ENCODE results near the gene ADARB2. TPM values are rescaled to one million over a fixed set of nuclear protein-coding genes. Genes with fewer than 3 reads are reported as not detected.

The ADARB2 gene
- total and polyA plus RNA-seq, 11 donors, result 0.07 to 1.2 (median 0.28) TPM; not detected in 4

- no peak for DNase-seq
- Histone ChIP-seq H3K4me3 (no peak overlapping the region), H3K9me3 (no peaks in the 10 kb centered on the region), H3K4me1 (no peaks in the 10 kb centered on the region), H3K27me3 (peaks cover 0 to 28% (median 4%) of the 10 kb centered on the region in 9 donors), H3K36me3 (no peaks in the 10 kb centered on the region), H3K27ac (no peak overlapping the region)
- no peak for ATAC-seq
- intact Hi-C loops (cut with DNase I), result no loop called here
- TF ChIP-seq CTCF (IDR thresholded peaks at IDR 0.05), result no peak
- TF ChIP-seq POLR2A (IDR thresholded peaks at IDR 0.05), result no peak
- WGBS, 4 donors, result 70 to 77% (median 73%) methylated on average over 16 to 17 of the region's 17 CpGs
Observed at GRCh38 chr10:1247598-1248261, 489.6 kb downstream of the ADARB2 start.

- H3K9me3 ChIP-seq, result no peaks in the 10 kb centered on the region
- TF ChIP-seq POLR2A (IDR thresholded peaks at IDR 0.05), result no peak
- TF ChIP-seq CTCF (IDR thresholded peaks at IDR 0.05), result no peak
- H3K4me1 ChIP-seq, result no peaks in the 10 kb centered on the region
- no peaks in the 10 kb centered on the region for H3K36me3 ChIP-seq
- intact Hi-C loops (cut with DNase I), result no loop called here
- H3K27me3 ChIP-seq, result peaks cover 7 to 52% (median 15%) of the 10 kb centered on the region in 9 donors
- 89 to 93% (median 93%) methylated on average over 18 of the region's 18 CpGs for WGBS, 4 donors
- DNase-seq (no peak), ATAC-seq (no peak)
- no peak overlapping the region for H3K27ac ChIP-seq
- no peak overlapping the region for H3K4me3 ChIP-seq
Observed at GRCh38 chr10:1244493-1244892, 492.8 kb downstream of the ADARB2 start.

GRCh38 chr10:1243486-1244234 lies 493.7 kb downstream of the ADARB2 start:
- peaks cover 7 to 47% (median 13%) of the 10 kb centered on the region in 9 donors for H3K27me3 ChIP-seq
- 46 to 56% (median 50%) methylated on average over 19 to 22 of the region's 22 CpGs for WGBS, 4 donors
- intact Hi-C loops (cut with DNase I), result no loop called here
- no peak for TF ChIP-seq CTCF (IDR thresholded peaks at IDR 0.05)
- no peak for TF ChIP-seq POLR2A (IDR thresholded peaks at IDR 0.05)
- H3K9me3 ChIP-seq, result no peaks in the 10 kb centered on the region
- no peaks in the 10 kb centered on the region for H3K4me1 ChIP-seq
- no peak for ATAC-seq
- H3K27ac ChIP-seq, result no peak overlapping the region
- no peak for DNase-seq
- H3K36me3 ChIP-seq, result no peaks in the 10 kb centered on the region
- H3K4me3 ChIP-seq, result no peak overlapping the region

GRCh38 chr10:1242975-1243374 lies 494.4 kb downstream of the ADARB2 start:
- no peak for DNase-seq
- intact Hi-C loops (cut with DNase I), result no loop called here
- Histone ChIP-seq H3K4me3 (no peak overlapping the region), H3K36me3 (no peaks in the 10 kb centered on the region), H3K27me3 (peaks cover 7 to 41% (median 13%) of the 10 kb centered on the region in 9 donors), H3K9me3 (no peaks in the 10 kb centered on the region), H3K27ac (no peak overlapping the region), H3K4me1 (no peaks in the 10 kb centered on the region)
- no peak for ATAC-seq
- 82 to 84% (median 83%) methylated on average over 18 of the region's 18 CpGs for WGBS, 4 donors
- TF ChIP-seq POLR2A (IDR thresholded peaks at IDR 0.05) (no peak), CTCF (IDR thresholded peaks at IDR 0.05) (no peak)
